GM10266 (cell line): ENCODE data around the gene CTSL.

Source experiments
- DNase-seq: peaks from one replicate; pipeline ENCODE4 v3.0.0; 2012; ENCODE audit errors: extremely low spot score
- TF ChIP-seq, protein P1 (sequence below): IDR thresholded peaks from 2 replicates; pipeline ENCODE4 v1.5.1; 2012; ENCODE audit warnings: mild to moderate bottlenecking, low read depth; ENCODE audit not compliant: control insufficient read depth, insufficient read depth; ENCODE audit errors: missing control alignments

Gene CTSL

DNA sequence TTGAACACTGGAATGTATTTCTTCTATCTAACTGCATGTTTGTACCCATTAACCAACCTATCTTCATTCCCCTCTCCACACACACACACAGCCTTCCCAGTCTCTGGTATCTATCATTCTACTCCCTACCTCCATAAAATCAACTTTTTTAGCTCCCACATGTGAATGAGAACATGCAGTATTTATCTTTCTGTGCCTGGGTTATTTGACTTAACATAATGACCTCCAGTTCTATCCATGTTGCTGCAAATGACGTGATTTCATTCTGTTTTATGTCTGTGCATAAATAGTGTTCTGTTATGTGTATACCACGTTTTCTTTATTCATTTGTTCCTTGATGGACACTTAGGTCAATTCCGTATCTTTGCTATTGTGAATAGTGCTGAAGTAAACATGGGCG, 38.7 kb upstream of the CTSL start:
- no peak for DNase-seq
- TF ChIP-seq, protein P1, sequence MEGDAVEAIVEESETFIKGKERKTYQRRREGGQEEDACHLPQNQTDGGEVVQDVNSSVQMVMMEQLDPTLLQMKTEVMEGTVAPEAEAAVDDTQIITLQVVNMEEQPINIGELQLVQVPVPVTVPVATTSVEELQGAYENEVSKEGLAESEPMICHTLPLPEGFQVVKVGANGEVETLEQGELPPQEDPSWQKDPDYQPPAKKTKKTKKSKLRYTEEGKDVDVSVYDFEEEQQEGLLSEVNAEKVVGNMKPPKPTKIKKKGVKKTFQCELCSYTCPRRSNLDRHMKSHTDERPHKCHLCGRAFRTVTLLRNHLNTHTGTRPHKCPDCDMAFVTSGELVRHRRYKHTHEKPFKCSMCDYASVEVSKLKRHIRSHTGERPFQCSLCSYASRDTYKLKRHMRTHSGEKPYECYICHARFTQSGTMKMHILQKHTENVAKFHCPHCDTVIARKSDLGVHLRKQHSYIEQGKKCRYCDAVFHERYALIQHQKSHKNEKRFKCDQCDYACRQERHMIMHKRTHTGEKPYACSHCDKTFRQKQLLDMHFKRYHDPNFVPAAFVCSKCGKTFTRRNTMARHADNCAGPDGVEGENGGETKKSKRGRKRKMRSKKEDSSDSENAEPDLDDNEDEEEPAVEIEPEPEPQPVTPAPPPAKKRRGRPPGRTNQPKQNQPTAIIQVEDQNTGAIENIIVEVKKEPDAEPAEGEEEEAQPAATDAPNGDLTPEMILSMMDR, result no peak

DNA sequence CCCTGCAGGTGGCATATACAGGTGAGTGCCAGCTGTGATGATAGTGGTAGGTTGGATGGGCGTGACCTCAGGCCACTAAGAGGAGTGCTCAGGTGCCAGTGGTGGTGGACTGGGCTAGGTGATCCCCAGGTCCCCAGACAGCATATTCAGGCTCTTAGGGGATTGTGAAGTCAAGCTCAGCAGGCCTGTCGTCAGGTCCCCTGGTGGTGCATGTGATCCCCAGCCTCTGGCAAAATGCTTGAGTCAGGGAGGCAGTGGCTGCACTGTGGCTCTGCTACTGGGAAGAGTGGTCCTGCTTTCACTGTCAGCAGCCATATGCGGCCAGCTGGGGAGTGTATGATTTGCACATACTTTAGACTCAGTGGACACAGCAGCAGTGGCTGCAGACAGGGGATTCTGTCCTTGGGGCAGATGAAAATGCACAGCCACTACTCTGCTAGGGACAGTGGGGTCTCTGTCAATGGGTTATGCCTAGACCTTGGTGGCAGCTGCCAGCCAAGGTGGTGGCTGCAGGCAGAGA, 31.6 kb upstream of the CTSL start:
- DNase-seq, result no peak
- TF ChIP-seq, protein P1, result no peak

DNA sequence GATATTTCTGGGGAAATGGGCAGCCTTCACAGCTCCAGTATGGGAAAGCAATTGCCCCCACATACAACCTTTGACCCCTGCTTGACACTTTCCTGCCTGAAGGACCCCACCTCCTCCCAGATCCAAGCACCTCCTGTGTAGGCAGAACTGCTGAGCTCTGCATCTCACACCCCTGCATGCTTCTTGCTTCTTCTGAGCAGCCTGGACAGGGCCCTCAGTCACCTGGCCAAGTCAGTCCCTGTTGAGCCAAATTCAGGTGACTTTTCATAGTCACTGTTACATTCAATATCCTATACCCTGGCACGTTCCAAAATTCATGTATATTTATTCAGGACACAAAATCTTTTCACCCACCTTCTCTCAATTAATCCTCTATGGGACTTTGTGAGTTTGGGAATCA, 30.4 kb upstream of the CTSL start:
- TF ChIP-seq, protein P1, result no peak
- no peak for DNase-seq

DNA sequence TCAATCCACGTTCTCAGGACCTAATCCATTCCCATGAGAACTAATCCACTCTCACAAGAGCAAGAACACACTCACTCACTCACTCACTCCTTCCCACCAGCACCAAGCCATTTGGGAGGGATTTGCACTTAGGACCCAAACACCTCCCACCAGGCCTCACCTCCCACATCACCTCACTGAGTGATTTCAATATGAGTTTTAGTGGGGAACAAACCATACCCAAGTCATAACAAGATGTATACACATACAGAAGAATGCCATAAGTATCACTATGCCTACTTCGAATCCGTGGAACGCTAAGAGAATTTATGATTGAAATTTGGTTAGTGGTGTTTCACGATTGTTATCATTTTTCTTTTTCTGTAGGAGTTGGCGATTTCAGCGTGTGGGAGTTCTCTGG, 29.3 kb upstream of the CTSL start:
- DNase-seq, result no peak

DNA sequence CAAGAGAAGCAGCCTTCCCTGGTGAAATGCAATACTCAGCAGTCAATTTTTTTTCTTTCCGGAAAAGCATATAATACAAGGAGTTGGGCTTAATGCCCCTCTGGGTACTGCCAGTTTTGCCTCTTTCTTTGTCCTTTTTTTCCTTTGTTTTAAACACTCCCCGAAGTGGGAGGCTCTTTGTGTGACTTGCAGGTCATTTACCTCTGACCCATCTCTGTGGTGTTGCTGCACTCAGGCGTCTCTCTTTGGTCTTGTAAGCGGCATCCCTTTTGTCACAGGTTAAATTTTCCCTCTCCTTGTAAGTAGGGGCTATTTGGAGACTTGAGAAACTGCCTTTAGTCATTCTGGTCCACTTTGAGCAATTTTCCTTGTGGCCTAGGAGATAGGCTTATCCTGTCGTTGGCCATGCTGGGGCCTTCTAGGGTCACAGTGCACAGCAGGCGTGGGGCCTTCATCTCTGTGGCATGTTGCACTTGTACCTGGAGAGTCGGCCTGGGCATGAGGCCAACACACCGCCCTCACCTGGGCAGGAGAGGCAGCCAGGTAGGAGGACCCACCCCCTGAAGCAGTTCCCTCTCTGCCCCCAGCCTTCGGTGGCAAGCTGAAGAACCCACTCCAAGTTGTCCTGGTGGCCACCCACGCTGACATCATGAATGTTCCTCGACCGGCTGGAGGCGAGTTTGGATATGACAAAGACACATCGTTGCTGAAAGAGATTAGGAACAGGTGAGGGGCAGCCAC, 27.7 kb upstream of the CTSL start:
- no peak for DNase-seq
- TF ChIP-seq, protein P1, result no peak

More for the DNA sequence above, 29.3 kb upstream of the CTSL start:
- TF ChIP-seq, protein P1, result no peak

DNA sequence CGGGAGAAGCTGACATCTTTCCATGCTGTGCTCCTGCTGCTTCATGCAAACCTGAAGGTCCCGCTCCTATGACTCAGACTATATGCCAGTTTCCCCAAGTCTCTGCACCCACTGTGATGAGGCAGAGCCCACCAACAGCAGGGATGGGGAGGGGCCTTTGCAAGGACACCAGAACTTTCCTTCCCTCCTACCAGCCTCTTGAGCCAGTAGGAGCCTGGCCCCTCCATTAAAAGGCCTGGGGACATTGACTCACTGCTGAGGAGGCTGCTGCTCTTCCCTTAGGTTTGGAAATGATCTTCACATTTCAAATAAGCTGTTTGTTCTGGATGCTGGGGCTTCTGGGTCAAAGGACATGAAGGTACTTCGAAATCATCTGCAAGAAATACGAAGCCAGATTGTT, 26.1 kb upstream of the CTSL start:
- DNase-seq, result no peak
- TF ChIP-seq, protein P1, result no peak

DNA sequence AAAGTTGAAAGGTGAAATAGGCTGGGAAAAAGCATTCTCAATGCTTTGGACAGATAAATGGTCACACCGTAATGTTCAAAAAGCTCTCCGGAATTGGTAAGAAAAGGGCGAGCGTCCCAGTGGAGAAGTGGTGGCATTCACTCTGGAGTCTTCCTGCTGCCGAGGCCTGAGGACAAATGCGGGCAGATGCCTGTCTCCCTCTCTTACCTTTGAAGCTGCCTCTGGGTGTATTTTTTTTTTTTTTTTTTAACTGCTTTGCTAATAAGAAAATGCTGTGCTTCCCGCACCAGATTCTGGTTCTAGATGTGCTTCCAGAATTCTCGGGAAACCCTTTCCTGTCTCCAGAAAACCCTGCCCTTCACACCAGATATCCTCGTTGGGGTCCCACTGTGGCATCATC, 24.4 kb upstream of the CTSL start:
- TF ChIP-seq, protein P1, result no peak
- DNase-seq, result no peak
